GM19395 (cell line): ENCODE measurements around the gene MORN5.

ENCODE experiments used
- ATAC-seq: cut with Tn5 transposase; IDR thresholded peaks from one replicate; pipeline ENCODE4 v1.9.1; 2021; ENCODE audit warnings: mild to moderate bottlenecking, moderate library complexity; ENCODE audit not compliant: unreplicated experiment

The MORN5 gene

DNA sequence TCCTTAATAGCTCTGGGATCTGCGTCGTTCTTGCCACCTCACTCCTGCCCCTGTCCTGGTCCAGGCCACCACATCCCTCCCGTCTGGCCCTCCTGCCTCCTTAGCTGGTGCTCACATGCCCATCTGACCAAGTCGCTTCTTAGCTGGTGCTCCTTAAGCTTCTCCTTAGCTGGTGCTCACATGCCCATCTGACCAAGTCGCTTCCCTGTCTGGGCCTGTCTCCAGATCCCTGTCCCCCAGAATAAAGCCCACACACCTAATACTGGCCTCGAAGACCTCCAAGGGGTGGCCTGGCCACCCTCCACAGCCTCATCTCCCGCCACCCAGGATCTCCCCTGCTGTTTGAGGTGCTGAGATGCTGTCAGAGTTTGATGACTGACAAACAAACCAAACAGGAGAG is 35.2 kb upstream of the MORN5 start:
- no peak for ATAC-seq

DNA sequence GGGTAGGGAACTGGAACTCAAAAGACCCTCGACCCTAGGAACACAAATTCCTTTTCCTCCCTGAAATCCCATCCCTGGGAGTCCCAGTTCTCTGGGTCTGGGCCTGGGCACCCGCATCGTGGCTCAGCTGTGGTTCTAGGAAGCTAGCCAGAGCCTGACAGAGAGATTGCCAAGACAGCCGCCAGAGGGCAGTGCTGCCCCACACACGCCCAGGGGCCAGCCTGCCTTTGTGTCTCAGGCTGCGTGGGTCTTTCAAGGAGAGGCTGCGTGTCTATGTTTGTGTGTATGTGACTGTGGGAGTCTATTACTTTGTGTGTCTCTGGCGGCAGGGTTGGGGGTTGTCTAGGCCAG is 34.6 kb upstream of the MORN5 start:
- ATAC-seq = peak; percentile 79

DNA sequence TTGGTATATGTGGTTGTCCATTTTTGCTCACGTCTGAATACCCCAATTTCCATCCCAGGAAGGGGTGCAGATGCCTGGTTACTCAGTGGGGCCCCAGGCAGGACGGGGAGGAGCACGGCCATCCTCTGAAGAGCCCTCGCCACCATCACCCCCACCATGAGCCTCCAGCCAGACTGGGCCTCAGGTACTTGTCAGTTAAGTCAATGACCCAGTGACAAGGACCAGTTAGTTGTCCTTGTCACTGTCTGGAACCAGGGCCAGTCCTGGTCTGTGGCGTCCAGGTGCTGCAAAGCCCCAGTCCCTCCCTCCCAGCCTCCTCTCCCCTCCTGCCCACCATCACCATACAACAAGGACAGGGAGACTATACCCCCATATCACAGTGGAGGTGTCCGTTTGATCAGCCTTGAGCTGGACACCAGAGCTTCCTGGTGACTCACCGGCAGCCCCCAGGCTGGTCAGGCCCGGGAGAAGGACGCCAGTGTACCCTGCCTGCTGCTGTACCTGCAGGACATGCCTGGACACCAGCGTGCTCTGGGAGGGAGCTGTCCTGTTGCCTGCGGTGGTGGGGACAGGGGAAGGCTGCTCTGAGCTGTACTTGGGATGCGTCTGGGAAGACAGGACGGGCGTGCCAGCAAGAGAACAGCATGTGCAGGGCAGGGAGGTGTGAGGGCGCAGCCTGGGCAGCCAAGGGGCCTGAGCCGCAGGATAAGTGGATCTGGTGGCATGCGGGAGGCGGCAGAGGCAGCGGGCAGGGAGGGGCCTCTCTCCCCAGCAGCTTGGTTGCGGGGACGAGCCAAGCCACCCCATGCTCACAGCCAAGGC is 34.0 kb upstream of the MORN5 start:
- no peak for ATAC-seq

DNA sequence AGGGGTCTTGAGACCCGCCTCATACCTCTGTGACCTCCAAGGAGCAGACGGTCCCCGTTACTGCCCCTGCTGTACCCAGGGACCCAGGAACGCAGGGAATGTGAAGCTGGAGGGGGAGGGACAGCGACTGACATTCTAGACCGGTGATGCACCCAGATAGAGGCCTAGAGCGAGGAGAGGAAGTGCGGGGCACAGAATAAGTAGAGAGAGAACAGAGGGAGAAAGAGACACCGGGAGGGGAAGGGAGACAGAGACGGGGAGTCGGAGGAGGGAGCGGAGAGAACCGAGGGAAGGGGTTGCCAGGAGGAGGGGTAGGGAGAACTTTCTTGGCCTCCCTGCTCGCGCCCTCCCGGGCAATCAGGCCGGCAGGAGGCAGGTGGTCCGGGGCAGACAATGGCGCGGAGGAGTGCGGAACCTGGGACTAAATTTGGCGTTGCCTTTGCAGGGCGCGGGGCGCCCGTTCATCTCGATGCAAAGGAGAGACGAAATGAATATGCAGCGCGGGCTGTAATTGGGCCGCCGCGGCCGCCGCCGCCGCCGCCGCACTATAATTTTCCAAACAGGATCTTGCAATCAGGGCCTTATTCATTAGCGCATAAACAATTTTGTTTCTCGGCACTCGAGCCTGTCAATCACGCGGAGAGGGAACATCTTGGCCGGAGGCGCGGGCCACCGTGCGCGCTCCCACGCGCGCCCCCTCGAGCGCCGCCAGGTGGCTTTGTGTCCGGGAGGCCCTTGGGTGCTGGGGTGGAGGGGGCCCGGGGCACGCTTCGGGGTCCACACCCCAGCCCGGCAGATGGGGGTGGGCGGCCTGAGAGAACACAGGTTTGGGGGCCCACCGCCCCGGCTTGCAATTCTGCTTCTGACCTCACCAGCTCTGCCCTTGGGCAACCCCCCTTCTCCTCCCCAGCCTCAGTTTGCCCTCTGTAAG is 33.1 kb upstream of the MORN5 start:
- ATAC-seq = no peak

DNA sequence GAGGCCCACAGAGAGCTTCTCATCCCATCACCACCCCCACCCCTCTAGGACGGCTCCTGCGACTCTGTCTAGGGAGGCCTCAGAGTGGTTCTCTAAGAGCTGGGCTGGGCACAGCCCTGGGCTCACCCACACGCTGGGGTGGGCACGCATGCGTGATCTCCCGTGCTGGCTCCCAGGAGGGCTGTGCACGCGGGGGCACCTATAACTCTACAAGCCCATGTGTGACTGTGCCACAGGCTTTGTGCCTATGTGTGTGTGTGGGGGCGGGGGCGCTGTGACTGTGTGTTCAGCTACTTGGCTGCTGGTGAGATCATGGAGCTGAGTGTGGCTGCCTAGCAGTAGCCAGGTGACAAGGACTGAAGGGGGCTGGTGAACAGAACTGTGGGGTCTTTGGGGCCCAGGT is 32.3 kb upstream of the MORN5 start:
- ATAC-seq = no peak

DNA sequence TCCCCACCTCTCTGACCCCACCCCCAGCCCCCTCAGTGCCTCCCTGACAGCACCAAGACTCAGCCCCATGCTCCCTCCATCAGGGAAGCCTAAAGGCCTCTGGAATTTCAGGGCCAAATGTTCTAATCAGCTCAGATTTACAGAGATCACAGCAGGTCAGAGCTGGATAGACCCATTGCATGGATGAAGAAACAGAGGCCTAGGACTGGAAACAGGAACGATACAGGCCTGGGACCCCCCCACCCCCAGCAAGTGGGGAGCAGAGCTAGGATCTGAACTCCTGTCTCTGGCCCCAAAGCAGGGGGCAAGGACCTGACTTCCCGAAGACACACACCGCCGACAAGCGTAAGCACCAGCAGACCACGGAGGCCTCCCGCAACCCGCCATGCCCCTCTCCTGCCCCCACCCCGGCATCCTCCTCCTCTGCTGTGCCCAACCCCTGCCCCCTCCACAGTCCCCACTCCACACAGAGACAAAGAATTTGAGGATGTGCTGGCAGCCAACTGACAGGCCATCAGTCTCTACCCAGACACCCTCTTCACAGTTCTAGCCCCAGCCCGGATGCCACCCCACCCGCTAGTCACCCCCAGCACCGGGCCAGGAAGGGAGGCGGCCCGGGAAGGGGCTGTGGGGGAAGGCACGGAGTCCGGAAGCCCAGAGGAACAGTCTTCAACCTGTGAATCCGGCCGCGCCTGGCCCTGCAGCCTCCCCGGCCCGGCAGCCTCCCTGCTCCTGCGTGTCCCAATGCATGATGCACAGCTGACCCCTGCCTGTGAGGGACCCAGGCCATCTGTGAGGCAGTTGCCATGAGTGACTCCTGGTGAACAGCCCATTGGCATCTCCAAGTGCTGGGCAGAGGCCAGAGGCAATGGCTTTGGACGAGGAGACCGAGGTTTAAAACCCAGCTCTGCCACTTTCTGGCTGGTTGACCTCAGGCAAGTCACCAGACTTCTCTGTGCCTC is 31.4 kb upstream of the MORN5 start:
- no peak for ATAC-seq

DNA sequence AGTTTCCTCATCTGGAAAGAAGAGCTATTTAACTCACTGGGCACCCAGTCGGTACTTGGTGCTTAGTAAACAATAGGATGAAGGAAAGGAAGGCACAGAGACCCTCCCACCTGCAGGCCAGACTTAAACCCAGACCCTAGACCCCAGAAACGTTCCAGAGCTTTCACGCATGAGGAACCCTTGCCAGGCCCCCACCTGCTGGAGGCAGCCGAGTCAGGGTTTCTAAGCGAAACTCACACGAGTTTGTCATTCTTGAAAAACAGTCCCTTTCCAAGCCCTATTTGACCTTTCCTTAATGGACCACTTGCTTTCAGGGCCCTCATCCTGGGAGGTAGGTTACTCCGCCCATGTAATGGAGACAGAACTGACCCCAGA is 30.8 kb upstream of the MORN5 start:
- no peak for ATAC-seq

DNA sequence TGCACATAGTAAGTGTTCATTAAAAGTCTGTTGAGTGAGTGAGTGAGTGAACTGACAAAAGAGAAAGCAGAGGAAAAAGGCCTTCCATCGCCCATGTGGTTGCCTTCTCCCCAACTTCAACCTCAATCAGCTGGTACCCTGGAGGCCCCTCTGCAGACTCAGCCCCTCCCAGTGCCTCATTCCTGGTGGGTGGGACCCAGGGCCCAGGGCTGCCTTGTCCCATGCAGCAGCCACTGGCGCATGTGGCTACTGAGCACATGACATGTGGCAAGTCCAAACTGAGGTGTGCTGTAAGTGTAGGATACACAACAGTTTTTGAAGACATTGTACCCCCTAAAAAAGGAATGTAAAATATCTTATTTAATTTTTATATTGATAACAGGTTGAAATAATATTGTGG is 29.7 kb upstream of the MORN5 start:
- no peak for ATAC-seq

DNA sequence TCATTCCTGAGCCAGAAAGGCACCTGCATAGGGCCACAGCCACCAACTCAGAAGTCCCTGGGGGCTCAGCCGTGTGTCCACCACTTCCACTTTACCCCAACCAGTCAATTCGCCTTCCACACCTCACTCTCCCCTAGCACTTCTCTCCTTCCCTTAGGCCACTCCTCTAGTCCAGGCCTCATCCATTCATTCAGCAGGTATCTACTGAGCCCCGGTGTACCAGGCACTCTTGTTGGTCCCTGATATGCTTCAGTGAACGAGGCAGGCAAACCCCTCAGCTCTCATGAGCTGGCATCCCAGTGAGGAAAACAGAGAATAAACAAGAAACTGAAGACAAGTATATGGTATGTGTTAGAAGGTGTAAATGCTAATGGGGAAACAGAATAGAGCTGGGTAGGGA is 28.9 kb upstream of the MORN5 start:
- ATAC-seq = no peak

DNA sequence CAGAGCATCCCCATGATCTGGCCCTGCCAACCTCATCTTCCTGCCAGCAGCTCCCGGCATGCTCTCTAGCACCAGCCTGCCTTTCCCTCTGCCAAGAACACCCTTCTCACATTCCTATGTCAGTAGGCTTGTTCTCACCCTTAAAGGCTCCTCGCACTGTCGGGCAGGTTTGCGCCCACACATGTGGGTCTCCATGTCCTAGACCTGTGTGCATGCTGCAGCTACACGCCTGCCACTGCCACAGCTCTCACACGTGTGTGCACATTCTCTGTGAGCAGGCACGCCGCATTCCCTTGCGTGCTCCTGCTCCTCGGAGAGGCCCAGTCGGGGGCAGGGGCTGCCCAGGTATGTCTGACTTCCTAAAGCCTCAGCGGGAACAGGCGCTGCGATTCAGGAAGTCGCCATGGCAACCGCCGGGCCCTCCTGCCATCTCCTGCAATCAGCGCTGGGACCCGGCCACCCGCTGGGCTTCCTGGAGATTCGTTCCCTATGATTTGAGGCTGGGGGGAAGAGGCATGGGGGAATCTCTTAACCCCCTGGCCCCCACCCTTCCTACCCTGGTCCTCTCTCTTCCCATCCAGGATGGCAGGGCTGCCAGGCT is 28.2 kb upstream of the MORN5 start:
- no peak for ATAC-seq

DNA sequence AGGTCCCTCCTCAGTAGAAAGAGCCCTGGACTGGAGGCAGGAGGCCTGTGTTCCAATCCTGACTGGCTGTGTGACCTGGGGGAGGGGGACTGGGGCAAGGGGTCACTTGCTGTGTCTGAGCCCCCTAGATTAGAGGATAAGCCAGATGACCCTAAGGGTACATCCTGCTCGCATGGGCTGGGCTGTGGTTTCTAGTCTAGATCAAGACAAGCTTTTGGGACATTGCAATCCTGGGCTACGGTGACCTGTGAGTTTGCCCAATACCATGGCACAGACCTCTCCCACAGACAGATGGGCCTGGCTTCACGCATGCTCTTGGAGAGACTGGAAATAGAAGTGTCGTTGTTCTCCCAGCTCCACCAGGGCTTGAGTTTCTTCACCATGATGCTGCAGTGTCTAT is 27.2 kb upstream of the MORN5 start:
- ATAC-seq = no peak

DNA sequence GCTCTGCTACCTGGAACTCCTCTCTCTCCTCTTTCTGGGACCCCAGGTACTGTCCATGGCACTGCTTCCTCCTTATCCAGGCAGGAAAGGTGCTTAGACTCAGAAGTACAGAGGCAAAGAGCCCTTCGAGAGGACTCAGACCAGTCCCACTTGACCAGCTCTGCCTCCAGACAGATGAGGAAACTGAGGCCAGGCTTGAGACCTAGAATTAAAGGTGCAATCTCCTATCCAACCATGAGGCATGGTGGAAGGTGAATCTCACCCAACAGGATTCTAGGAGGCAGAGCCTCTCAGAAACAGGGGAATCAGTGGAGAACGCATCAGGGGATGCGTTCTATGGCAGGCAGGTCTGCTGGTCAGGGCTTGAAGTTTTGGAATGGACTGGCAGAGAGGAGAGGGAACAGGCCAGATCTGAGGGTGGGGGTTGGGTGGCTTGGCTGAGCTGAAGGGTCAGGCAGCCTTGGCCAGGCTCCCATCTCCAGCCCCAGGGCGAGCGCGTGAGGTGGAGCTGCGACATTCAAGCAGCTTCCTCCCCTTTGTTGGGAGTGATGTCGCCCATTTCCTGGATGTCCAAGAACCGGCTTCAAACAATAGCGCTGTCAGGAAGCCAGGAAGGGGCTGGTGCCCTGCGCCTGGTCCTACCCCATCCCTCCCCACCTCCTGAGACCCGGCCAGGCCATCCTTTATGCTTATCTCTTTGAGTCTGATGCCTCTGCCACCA is 26.3 kb upstream of the MORN5 start:
- ATAC-seq = no peak

DNA sequence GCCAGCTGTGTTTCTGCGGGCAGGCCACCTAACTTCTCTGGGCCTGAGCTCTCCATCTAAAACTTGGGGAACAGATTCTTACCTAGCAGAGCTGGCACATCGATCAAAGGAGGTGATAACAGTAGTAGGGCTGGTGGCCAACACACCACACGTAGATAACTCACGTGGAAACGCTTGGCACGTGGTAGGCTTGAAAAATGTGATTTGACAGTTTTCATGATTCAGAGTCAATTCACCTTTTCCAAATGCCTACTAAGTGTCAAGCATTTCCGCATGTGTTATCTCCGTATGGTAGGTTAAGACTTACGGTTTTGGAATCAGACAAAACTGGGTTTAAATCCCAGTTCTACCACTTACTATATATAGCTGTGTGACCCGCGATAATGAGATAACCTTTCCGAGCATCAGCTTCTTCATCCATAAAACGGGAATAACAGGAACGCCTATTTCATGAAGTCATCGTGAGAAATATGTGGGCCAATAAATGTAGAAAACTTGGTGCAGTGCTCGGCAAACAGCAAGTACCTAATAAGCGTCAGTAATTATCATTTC is 25.6 kb upstream of the MORN5 start:
- no peak for ATAC-seq

DNA sequence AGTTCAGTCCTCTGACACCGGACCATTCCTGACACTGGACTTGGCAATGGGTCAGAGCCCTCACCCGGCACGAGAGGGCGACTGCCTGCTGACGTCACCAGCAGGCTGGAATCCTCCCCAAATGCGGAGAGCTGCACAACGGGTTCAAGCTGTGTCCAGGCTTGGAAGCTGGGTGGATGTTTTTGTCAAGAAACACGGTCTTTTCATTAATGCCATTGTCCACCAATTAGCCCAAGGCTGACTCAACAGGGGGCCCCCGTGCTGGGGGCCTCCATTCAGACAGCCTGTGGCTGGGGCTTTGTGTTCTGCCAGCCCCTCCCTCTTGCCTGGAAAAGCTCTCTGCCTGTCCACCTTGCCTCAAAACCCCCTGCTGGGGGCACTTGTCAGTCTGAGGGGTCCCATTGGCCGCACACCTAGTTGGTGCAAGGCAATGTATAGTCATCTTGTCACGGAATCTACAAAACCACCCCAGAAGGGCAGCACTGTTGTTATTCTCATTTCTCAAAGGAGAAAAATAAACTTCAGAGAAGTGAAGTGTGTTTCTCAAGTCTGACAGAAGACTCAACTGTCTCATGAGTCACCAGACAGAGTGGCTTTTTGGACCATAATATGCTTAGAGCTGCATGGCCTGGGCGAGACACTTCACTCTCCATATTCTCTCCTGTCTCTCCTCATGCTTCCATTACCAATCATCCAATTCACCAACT is 24.7 kb upstream of the MORN5 start:
- ATAC-seq = no peak

DNA sequence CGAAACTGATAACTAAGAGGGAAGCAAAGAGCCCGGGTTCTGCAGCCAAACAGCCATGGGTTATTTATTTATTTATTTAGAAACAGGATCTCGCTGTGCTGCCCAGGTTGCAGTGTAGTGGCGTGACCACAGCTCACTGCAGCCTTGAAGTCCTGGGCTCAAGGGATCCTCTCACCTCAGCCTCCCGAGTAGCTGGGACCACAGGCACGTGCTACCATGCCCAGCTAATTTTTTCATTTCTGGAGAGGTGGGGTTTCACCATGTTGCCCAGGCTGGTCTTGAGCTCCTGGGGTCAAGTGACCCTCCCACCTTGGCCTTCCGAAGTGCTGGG is 24.2 kb upstream of the MORN5 start:
- ATAC-seq = no peak

DNA sequence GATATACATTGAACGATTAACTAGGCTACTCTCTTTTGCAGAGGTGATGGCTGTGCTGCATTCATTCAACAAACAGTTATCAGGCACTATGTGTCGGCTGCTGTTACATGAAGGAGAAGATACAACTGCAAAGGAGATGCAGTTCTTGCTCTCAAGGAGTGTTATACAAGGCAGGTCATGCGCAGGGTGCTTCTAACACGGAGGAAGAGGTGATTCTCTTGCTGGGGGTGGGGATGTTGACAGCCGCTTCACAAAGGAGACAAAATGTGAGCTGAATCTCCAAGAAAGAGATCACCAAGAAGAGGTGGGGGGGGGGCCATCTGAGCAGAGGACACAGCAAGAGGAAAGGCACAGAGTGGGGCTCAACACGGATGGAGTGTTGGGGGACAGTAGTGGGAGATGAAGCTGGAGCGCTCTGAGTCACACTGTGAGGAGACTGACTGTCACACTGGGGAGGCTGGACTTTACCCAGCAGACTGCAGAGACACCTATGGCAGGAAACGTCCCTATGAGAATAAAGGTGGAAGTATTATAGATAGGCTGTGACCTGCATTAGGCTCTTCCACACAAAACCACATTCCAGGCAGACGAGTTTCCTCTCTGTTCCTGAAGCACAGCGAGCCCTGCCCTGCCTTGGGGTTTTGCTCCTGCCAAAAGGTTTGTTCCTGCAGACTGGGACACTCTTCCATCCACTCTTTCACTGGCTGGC is 21.0 kb upstream of the MORN5 start:
- no peak for ATAC-seq

DNA sequence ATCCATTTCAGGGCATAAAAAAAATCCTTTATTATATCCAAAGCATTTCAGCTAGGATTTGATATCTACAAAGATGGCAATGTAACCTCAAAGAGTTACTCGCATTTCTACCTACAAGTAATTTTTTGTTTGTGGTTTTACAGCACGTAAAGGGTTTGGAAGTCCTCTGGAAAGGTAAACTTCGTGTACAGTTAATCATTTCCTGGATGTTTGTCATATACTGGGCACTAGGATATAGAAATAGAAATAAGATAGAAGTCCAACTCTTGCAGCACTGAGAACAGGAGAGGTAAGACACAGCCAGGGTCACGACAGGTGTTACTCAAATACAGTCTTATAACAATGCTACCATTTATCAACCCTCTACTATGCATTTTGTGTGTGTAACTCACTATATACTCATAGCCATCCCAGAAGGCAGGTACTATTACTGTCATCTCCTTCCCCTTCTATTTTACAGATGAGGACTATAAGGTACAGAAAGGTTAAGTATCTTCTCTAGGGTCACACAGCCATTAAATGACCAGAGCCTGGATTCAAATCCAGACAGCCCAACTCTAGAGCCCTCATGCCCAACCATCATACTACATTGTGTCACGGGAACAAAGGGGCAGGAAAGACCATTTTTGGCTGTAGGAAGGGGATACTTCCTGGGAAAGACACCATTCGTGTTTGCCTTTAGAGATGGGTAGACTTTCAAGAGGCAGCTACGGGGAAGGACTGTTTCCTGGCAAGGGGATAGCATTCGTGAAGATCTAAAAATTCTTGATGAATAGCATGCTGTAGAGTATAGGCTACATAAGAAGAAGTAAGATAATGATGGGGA is 19.1 kb upstream of the MORN5 start:
- ATAC-seq = no peak

DNA sequence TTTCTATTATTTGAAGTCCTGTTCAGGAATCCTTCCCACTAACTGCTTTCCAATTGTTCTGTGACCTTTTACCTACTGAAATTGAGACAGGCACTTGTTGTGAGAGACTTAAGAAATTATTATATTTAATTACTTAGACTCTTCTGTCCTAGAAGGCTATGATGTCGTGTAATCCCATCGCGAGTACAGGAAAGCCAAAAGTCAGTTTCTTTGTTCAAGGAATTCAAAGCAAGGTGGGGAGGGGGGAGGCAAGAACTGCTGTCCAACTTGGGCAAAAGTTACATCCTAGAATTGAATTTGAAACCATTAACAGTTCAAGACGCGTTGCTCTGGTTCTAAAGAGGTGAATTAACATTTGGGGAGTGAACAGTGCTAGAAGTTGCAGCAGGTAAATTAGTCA is 18.0 kb upstream of the MORN5 start:
- no peak for ATAC-seq
